Endothelial cell of umbilical vein (primary cell): ENCODE measurements around the gene EFR3B. TPM values are rescaled to one million over a fixed set of nuclear protein-coding genes. Genes with fewer than 3 reads are reported as not detected.

Experiments
- BruUV-seq: library from RNA; stranded (reverse); fragments of 400-500 nt; replicated peaks from 2 replicates; lab custom pipeline; 2021; lab: Mats Ljungman, UMichigan
- CTCF ChIA-PET: fragments of 300-600, 350-600 bp; sonication (Branson Sonifier 250); formaldehyde crosslinking; loops from one replicate; lab custom pipeline; 2021; ENCODE audit warnings: antibody characterized with exemption, inconsistent platforms; lab: Charles Lee
- POLR2A ChIA-PET: fragments of 300-600, 350-600 bp; sonication (Branson Sonifier 250); formaldehyde crosslinking; loops from one replicate; lab custom pipeline; 2021; ENCODE audit warnings: antibody characterized with exemption, inconsistent platforms; lab: Charles Lee
- DNase-seq: peaks from one replicate; pipeline ENCODE4 v3.0.0-alpha.2; 2011; ENCODE audit warnings: low read depth, low spot score
- FAIRE-seq: peaks from 2 replicates; lab custom pipeline; 2011; peaks lifted over from hg19 to GRCh38; lab: Jason Lieb, UNC
- H2AFZ ChIP-seq: 2 replicates; pipeline ENCODE4 v1.6.0; 2012; ENCODE audit warnings: low read depth, low read length, control low read depth, inconsistent platforms
- H3K27ac ChIP-seq: 2 replicates; pipeline ENCODE4 v1.5.1; 2011; ENCODE audit warnings: low read depth, mild to moderate bottlenecking, control low read depth, low read length, moderate library complexity; ENCODE audit not compliant: insufficient read depth
- H3K27me3 ChIP-seq, 2 experiments: 2 replicates each; pipeline versions ENCODE4 v1.6.0 to v1.6.1; 2011; ENCODE audit warnings: low read length in 2 of 2, mixed read lengths in 1 of 2; ENCODE audit not compliant: control insufficient read depth in 2 of 2, insufficient read depth in 2 of 2
- H3K36me3 ChIP-seq, 2 experiments: 2 replicates in 1 of 2; 3 replicates in 1 of 2; pipeline ENCODE4 v1.5.1; 2011; ENCODE audit warnings: low read length in 2 of 2, mild to moderate bottlenecking in 1 of 2, moderate library complexity in 1 of 2; ENCODE audit not compliant: control insufficient read depth in 2 of 2, insufficient read depth in 2 of 2; ENCODE audit errors: extremely low read depth in 1 of 2
- H3K4me1 ChIP-seq: 3 replicates; pipeline ENCODE4 v1.5.1; 2011; ENCODE audit warnings: mild to moderate bottlenecking, low read length; ENCODE audit not compliant: control insufficient read depth, insufficient read depth; ENCODE audit errors: extremely low read depth
- H3K4me2 ChIP-seq: 2 replicates; pipeline ENCODE4 v1.6.1; 2011; ENCODE audit warnings: low read length, control low read depth, mixed read lengths; ENCODE audit not compliant: insufficient read depth
- H3K4me3 ChIP-seq, 3 experiments: fragments of 200-600 bp in 1 of 3; sonication (generic), shearing (Covaris generic) in 1 of 3; replicated peaks in 1 of 3; 2 replicates each; pipeline ENCODE4 v1.5.1; 2011 to 2016; ENCODE audit warnings: control low read depth in 3 of 3, low read length in 3 of 3, mild to moderate bottlenecking in 2 of 3, inconsistent platforms in 1 of 3, low read depth in 1 of 3, moderate library complexity in 1 of 3; ENCODE audit not compliant: insufficient read depth in 1 of 3
- H3K79me2 ChIP-seq: 2 replicates; pipeline ENCODE4 v1.6.0; 2012; ENCODE audit warnings: low read length, inconsistent platforms; ENCODE audit not compliant: control insufficient read depth, insufficient read depth
- H3K9ac ChIP-seq: replicated peaks from 2 replicates; pipeline ENCODE3; 2011; ENCODE audit warnings: low read length, control low read depth; ENCODE audit not compliant: insufficient read depth; ENCODE audit errors: extremely low read depth
- H3K9me1 ChIP-seq: replicated peaks from 3 replicates; pipeline ENCODE4 v1.6.0; 2011; ENCODE audit warnings: mild to moderate bottlenecking, low read length; ENCODE audit not compliant: control insufficient read depth, insufficient read depth; ENCODE audit errors: extremely low read depth
- H3K9me3 ChIP-seq: replicated peaks from 2 replicates; pipeline ENCODE4 v1.5.1; 2012; ENCODE audit warnings: low read length, inconsistent platforms; ENCODE audit not compliant: control insufficient read depth, insufficient read depth
- H4K20me1 ChIP-seq: replicated peaks from 2 replicates; pipeline ENCODE3; 2011; ENCODE audit warnings: mild to moderate bottlenecking, low read length; ENCODE audit not compliant: control insufficient read depth, insufficient read depth; ENCODE audit errors: extremely low read depth
- CTCF ChIP-seq, 2 donors: IDR thresholded peaks; 1 replicate in 1 of 2; 2 replicates in 1 of 2; pipeline ENCODE4 v1.5.1; 2011; ENCODE audit warnings: low read length in 2 of 2, mild to moderate bottlenecking in 2 of 2, moderate library complexity in 2 of 2, control low read depth in 1 of 2, inconsistent platforms in 1 of 2, low read depth in 1 of 2; ENCODE audit not compliant: insufficient read depth in 1 of 2; ENCODE audit errors: extremely low read depth in 1 of 2
- EZH2 ChIP-seq: IDR thresholded peaks from 2 replicates; pipeline ENCODE4 v1.6.1; 2012; ENCODE audit warnings: borderline replicate concordance, low read depth, mild to moderate bottlenecking, moderate library complexity, low read length, inconsistent platforms; ENCODE audit not compliant: severe bottlenecking
- FOS ChIP-seq: IDR thresholded peaks from 2 replicates; pipeline ENCODE4 v1.6.1; 2011; ENCODE audit warnings: mild to moderate bottlenecking, low read length, moderate library complexity, borderline replicate concordance; ENCODE audit not compliant: insufficient read depth
- GATA2 ChIP-seq: IDR thresholded peaks from 2 replicates; pipeline ENCODE4 v1.7.0; 2011; ENCODE audit warnings: low read depth, mild to moderate bottlenecking, moderate library complexity, mixed read lengths, low read length; ENCODE audit not compliant: insufficient read length, insufficient read depth
- JUN ChIP-seq: IDR thresholded peaks from 2 replicates; pipeline ENCODE4 v1.6.1; 2011; ENCODE audit warnings: borderline replicate concordance, low read depth; ENCODE audit not compliant: insufficient read length, insufficient read depth
- MAX ChIP-seq: IDR thresholded peaks from 2 replicates; pipeline ENCODE4 v1.6.1; 2011; ENCODE audit not compliant: insufficient read depth, insufficient read length
- MYC ChIP-seq: IDR thresholded peaks from one replicate; pipeline ENCODE4 v1.6.1; 2011; ENCODE audit warnings: mild to moderate bottlenecking, low read depth, low read length
- POLR2A ChIP-seq: IDR thresholded peaks from 2 replicates; pipeline ENCODE4 v1.6.1; 2012; ENCODE audit warnings: low read depth, mild to moderate bottlenecking, control low read depth, low read length
- POLR2AphosphoS5 ChIP-seq: IDR thresholded peaks from 2 replicates; pipeline ENCODE4 v1.6.1; 2012; ENCODE audit warnings: low read depth, mild to moderate bottlenecking, control low read depth, low read length, moderate library complexity; ENCODE audit not compliant: insufficient read depth
- dilution Hi-C: fragments of 300-500 bp; cut with MboI; formaldehyde crosslinking; loops from one replicate; pipeline ENCODE4 v1.15.0; 2019; ENCODE audit warnings: low sequenced_read_pairs; ENCODE audit not compliant: extremely low pct_ligation_motif_present
- intact Hi-C: fragments of 100-400 bp; cut with micrococcal nuclease; formaldehyde crosslinking; loops from one replicate; pipeline ENCODE4 v1.10.0; 2022
- polyA plus RNA-seq, 4 experiments: library from polyadenylated mRNA; depleted of rRNA in 3 of 4; stranded (reverse) in 3 of 4; unstranded in 1 of 4; fragments of >200 nt; gene quantifications; 2 replicates each; pipeline versions ENCODE4 v1.2.1 to v1.2.3, GENCODE V29; 2011 to 2012; ENCODE audit warnings: missing spikeins in 1 of 4
- total RNA-seq: library from RNA; stranded (reverse); gene quantifications from 2 replicates; pipeline ENCODE4 v1.2.3, GENCODE V29; 2021

The EFR3B gene
- total and polyA plus RNA-seq, 2 donors (not counting 3 experiments of a cell fraction or from before 2014, with no cell fraction given) = 0.15 to 0.77 TPM

DNA sequence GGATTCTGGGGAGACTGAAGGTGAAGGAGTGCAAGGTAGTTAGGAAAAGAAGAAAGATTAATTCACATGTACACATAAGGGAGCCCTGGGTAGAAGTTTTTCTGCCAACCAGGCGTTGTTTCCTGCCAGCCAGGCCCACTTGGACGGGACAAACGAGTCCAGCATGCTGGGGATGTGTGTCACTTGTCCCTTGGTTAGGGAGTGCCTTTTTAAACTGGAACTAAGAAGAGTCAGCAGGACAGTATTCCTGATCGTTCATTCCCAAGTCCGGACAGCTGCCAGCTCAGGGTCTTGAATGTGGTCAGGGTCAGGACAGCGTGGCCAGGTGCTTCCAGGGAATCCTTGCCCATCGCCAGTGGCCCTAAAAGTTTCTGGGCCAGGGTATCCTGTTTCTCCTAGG lies 83.3 kb downstream of the EFR3B start:
- Histone ChIP-seq H3K27me3 (peaks cover 0 to 2% of the 10 kb centered on the region in 2 experiments), H3K9ac (no peak overlapping the region), H3K4me2 (no peak overlapping the region), H3K4me1 (peaks cover 2% of the 10 kb centered on the region), H3K9me1 (no peaks in the 10 kb centered on the region), H4K20me1 (no peaks in the 10 kb centered on the region), H3K36me3 (no peaks in the 10 kb centered on the region), H3K9me3 (no peaks in the 10 kb centered on the region), H3K27ac (no peak overlapping the region), H3K4me3 (no peak overlapping the region), H2AFZ (no peak overlapping the region), H3K79me2 (no peaks in the 10 kb centered on the region)
- intact Hi-C loops (no loop called here), dilution Hi-C loops (no loop called here)
- TF ChIP-seq MYC = no peak
- no peak for TF ChIP-seq MAX
- TF ChIP-seq POLR2A = no peak
- TF ChIP-seq JUN = no peak
- no peak for TF ChIP-seq FOS
- no peak for TF ChIP-seq CTCF (IDR thresholded peaks at IDR 0.05; ENCODE audit: extremely low read depth in 1 of 2, insufficient read depth in 1 of 2, low read depth in 1 of 2, low read length in 2 of 2)
- TF ChIP-seq POLR2AphosphoS5 = no peak
- TF ChIP-seq GATA2 = no peak
- no peak for TF ChIP-seq EZH2
- CTCF ChIA-PET = interaction anchor here (17.9 kb wide), 1 partner anchor 146 kb away, joined by 679 read pairs; no protein-coding TSS in a partner anchor
- DNase-seq (no peak), FAIRE-seq (no peak)
- POLR2A ChIA-PET = no interaction called here
- no TSS peak for BruUV-seq
